HG03039 (cell line): ENCODE measurements around the gene BLOC1S5.
"Not testable (repeated sequence)": the region's sequence is repeated elsewhere in the genome, so short reads cannot be mapped to it uniquely, and the experiment has no call there.

ENCODE experiments used
- ATAC-seq: cut with Tn5 transposase; IDR thresholded peaks from one replicate; pipeline ENCODE4 v1.9.1; 2021; ENCODE audit warnings: mild to moderate bottlenecking, moderate library complexity; ENCODE audit not compliant: unreplicated experiment

BLOC1S5 gene

GRCh38 chr6:8045769-8046168, 18.4 kb downstream of the BLOC1S5 start:
- not testable (repeated sequence) for ATAC-seq

- ATAC-seq = no peak
Observed at GRCh38 chr6:8043221-8043620, 21.0 kb downstream of the BLOC1S5 start.

DNA sequence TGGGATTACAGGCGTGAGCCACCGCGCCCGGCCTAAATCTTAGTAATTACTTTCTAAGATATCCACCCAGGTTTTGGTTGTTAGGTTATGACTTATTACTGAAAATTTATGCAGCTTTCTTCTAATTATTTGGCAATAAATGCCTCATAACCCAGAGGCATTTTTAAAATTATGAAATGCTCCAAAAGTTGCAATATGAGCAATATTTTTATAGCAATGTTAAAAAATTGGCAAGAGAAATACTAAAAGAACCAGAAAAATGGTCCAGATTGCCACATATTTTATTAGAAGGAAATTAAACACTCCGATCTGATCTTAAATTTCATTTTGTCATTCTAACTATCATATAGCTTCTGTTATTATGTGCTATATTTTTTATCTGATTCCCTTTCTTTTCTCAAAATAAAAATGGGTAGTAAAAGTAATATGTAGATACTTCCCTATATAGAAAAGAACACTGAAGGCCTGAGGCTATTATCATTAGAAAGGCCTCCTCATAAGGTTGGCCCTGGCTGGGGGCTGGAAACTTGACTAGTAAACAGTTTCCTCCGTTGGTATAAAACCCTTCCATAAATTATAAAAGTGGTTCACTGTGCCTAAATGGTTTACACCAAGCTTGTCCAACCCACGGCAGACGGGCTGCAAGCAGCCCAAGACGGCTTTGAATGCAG, 22.1 kb downstream of the BLOC1S5 start:
- no peak for ATAC-seq

- not testable (repeated sequence) for ATAC-seq
Observed at GRCh38 chr6:8034107-8034506, 30.1 kb downstream of the BLOC1S5 start.

GRCh38 chr6:8030920-8031319, 33.3 kb downstream of the BLOC1S5 start:
- ATAC-seq = no peak

DNA sequence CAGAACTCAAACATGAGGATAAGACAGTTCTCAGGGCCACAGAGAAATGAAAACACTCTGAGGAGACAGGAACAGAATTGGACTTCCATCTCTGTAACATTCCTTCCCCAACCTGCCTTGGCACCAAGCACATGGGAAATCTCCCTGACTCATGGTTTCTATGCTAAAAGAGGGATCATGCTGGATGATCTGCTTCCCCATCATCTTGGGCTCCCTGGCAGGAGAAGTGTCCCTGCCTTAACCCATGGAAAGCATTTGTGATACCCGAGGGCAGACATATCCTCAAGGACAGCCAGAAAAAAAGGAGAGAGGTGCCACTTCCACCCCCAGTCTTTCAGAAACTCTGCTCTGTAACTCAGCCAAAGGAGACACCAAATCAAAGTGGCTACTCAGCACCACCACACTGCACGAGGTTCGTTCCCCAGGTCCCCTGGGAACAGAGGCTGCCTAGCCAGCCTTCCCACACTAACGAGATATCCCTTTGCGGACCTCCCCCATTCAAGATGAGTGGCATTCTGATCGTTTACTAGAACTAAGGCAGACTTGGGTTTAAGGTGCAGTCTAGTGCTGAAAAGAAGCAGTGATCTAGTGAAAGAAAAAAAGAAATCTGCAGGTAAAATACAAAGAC, 34.8 kb downstream of the BLOC1S5 start:
- ATAC-seq = no peak

- no peak for ATAC-seq
Observed at GRCh38 chr6:8027965-8028651, 36.1 kb downstream of the BLOC1S5 start.

DNA sequence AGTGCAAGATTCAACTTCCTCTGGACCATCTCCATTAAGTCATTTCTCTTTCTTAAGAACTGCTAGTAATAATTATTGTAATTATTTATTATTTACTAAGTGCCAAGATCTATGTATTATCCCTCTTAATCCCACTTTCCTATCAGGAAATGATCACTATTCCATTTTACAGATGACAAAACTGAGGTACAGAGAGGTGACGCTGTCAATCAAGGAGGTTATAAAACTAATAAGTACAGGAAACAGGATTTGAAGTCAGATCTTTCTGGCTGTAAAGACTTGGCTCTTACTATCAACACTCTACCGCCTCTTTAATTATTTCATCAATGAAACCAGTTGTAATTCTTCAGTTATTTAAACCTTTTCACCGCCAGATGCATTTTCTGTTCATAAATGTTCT, 37.4 kb downstream of the BLOC1S5 start:
- no peak for ATAC-seq

- no peak for ATAC-seq
Observed at GRCh38 chr6:8025191-8025590, 39.0 kb downstream of the BLOC1S5 start.

GRCh38 chr6:8023638-8024037, 40.6 kb downstream of the BLOC1S5 start:
- ATAC-seq = no peak

- ATAC-seq = no peak
Observed at GRCh38 chr6:8020083-8020482, 44.1 kb downstream of the BLOC1S5 start.

DNA sequence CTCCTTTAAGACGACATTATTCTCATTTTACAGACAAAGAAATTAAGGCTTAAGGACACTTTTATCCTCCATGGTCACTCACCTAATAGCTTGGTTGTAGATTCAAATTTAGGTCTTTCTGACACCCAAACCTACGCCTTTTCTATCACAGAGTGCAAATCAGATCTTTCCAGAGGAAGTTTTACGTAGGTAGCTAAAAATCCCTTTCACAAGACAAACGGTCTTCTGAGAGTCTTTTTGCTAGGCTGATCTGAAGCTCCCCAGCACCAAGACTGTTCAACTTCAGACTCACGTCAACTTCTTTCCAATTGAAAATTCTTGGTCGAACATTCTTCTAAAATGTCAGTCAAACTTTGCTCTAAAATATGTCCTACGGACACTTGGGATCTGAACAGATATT, 46.5 kb downstream of the BLOC1S5 start:
- ATAC-seq = no peak

GRCh38 chr6:8017276-8017701, 46.9 kb downstream of the BLOC1S5 start:
- peak; percentile 54 for ATAC-seq

DNA sequence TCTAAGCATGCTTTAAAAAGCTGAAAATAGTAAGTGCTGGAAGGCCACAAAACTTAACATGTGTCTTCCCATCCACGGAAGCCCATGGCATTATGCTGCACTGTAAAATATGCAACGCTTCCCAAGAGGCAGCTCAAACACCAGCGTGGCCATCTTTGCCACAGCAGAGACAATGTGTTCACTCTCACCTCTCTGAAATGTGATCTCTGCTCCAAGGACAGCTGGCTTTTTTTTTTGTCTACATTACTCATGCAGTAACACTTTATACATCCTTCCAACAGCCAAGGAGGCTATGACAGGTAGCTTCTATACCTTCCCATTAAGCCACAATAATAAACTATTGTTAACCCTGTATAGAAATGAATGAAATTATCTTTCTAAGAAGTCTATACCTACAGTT, 49.2 kb downstream of the BLOC1S5 start:
- ATAC-seq = no peak

- no peak for ATAC-seq
Observed at GRCh38 chr6:8013763-8014162, 50.4 kb downstream of the BLOC1S5 start.

- no peak for ATAC-seq
Observed at GRCh38 chr6:8006208-8006607, 58.0 kb downstream of the BLOC1S5 start.

GRCh38 chr6:8005136-8005535, 59.1 kb downstream of the BLOC1S5 start:
- ATAC-seq = no peak

- ATAC-seq = no peak
Observed at GRCh38 chr6:8000636-8001035, 63.6 kb downstream of the BLOC1S5 start.

GRCh38 chr6:8000188-8000596, 64.0 kb downstream of the BLOC1S5 start:
- no peak for ATAC-seq

GRCh38 chr6:7999201-7999600, 65.0 kb downstream of the BLOC1S5 start:
- no peak for ATAC-seq

DNA sequence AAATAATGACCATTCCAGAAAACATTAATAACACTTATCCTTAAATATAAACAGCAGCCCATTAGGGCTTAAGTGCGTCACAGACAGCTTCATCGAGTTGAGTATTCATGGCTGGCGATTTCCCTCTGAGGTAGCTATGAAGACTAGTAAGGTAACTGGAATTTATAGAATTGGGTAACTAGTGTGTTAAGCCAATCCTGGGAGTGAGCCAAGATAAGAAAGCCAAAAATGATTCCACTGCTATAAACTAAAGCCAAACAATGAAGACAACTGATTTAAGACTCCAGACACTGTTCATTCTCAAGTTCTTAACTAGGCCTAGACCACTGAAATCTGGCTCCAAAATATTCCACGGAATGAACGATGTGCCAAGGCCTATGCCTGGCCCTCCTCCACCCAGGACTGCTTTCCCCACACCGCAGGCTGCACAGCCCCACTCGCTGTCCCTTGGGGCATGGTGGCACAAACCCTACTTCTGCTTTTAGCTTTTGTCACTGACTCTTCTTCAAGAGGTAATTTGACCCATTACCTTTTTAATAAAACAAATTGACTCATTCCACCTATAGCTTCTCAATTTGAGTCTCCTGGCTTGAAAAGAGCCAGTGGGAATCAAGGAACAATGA, 66.0 kb downstream of the BLOC1S5 start:
- ATAC-seq = no peak

GRCh38 chr6:7997286-7997685, 66.9 kb downstream of the BLOC1S5 start:
- ATAC-seq = no peak
